GM12892 (cell line): Measurements from ENCODE around the gene NCAM1.

Experiments
- DNase-seq: peaks from one replicate; pipeline ENCODE4 v3.0.0; 2011; ENCODE audit not compliant: insufficient read length
- FAIRE-seq: peaks from 2 replicates; lab custom pipeline; 2011; peaks lifted over from hg19 to GRCh38; lab: Jason Lieb, UNC
- POLR2A ChIP-seq: IDR thresholded peaks from 2 replicates; pipeline ENCODE4 v1.6.1; 2011; ENCODE audit warnings: low read depth, low read length, control low read depth
- POLR2AphosphoS5 ChIP-seq: IDR thresholded peaks from 2 replicates; pipeline ENCODE4 v1.6.1; 2011; ENCODE audit warnings: low read depth, low read length, control low read depth
- TAF1 ChIP-seq: IDR thresholded peaks from 2 replicates; pipeline ENCODE4 v1.6.1; 2011; ENCODE audit warnings: low read depth, mild to moderate bottlenecking, control low read depth, low read length, borderline replicate concordance

The NCAM1 gene

DNA sequence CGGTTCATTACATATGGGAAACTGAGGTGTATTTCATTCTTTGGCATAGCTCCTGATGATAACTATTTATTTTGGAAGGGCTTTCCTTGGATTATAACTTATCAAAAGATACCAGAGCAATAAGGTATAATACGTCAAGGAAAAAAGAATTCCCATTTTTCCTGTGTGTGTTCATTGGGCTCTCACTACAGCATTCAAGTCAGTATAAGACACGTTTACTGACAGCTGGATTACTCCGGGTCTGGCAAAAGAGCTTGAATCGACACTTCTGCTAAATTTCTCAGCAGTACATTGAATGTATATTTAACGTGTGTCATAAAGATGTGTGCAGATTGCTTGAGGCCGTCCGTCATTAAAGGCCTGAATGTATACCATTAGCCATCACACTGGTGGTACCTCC lies 163.4 kb downstream of the NCAM1 start:
- DNase-seq: no peak
- TF ChIP-seq POLR2AphosphoS5 (no peak), POLR2A (no peak), TAF1 (no peak)
- no peak for FAIRE-seq

DNA sequence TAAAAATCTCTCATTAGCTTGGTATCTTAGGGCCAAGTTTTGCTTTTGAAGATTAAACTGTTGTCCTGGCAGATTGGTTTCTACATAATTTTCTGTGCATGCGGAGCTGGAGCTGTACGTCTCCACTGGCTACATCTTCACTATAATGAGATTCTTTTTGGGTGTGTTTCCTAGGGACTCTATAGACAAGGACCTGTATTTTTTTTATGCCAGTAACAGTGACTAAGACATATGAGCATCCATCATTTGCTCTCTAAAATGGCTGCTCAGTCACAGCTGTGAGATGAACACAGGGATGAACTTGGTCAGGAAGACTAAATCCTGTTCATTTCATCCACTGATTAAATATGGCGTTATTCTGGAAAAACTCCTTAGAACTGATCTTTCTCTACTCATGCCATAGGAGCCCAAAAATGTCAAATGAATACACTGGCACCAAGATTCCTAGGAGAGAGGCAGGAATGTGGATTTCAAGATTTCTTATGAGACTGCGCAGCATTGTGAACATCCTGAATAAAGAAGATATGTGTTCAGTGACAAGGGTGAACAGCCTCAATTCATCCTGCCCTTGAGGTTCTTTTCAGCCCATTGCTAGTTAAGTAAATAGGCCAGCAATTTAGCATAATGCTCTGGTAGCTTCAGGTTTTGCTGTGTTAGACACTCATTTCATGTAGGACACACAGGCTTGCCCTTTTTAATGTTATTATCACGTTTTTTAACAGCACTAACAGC lies 168.2 kb downstream of the NCAM1 start:
- no peak for DNase-seq
- FAIRE-seq: no peak
- TF ChIP-seq TAF1 (no peak), POLR2A (no peak), POLR2AphosphoS5 (no peak)

DNA sequence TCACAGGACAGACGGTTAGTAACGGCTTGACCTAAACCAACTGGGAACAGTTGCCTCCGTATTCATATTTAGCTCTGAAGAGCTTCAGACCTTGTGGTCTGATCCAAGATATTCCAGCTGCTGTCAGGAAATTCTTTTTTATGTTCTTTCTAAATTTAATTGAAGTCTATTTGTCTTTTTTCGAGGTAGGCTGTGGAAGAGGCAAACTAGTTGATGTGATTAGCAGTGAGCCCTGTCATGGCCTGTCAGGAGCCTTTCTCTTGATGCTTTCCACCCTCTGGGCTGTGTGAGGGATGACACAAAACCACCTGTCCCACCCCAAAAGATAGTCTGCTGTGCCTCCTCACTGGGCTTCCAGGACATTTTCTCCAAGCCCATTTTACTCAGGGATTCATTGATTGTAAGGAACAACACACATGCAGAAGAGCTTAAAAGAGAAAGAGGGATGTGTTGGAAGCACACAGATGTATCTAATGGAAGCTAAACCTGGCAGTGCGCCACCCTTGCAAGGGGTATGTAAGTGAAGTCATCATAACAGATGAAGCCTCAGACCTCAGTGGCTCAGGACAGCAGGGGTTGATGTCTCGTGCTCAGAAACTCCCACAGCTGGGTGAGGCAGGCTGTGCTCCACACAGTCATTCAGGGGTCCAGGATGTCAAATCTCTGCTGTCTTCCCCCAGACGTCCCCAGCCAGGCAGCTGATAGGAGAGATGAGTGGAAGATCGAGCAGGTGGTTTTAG lies 170.0 kb downstream of the NCAM1 start:
- TF ChIP-seq POLR2AphosphoS5: no peak
- FAIRE-seq: no peak
- no peak for DNase-seq

DNA sequence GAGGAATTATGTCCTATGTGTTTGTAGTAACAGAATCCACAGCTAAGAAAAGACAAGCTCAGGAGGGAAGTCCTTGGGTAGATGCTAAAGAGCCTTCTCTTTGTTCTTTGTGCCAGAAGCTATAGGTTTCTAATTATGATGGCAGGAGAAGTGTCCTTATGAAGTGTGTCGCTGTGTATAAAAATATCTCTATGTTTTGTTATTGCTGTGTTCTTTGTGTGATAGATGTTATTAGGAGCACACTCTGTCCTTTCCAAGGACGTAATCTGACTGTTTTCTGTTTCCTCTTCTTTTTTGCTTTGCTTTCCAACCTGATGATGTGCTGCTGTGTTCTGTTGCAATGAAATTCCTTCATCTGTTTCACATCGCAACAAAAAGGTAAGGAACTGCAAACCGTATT lies 171.9 kb downstream of the NCAM1 start:
- no peak for FAIRE-seq
- no peak for DNase-seq
- TF ChIP-seq POLR2AphosphoS5 (no peak), POLR2A (no peak), TAF1 (no peak)

DNA sequence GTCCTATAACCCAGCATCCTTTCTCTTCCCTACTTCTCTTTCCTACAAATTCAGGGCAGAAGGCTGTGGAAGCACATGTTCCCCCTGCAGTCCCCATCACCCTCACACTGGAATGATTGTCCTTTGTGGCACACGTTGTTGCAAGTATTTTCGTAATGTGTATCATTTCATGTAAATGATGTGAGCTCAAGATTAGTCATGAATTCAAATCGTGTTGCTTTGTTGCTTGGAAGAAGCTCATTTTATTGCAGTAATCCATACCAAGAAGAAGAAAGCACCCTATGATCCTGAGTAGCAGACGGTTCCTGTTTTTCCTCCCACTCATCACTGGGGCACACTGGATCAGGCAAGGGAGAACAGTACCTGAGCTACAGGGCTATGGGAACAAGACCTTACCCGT lies 173.4 kb downstream of the NCAM1 start:
- TF ChIP-seq POLR2AphosphoS5: no peak
- no peak for TF ChIP-seq POLR2A
- no peak for TF ChIP-seq TAF1
- DNase-seq: no peak
- no peak for FAIRE-seq

DNA sequence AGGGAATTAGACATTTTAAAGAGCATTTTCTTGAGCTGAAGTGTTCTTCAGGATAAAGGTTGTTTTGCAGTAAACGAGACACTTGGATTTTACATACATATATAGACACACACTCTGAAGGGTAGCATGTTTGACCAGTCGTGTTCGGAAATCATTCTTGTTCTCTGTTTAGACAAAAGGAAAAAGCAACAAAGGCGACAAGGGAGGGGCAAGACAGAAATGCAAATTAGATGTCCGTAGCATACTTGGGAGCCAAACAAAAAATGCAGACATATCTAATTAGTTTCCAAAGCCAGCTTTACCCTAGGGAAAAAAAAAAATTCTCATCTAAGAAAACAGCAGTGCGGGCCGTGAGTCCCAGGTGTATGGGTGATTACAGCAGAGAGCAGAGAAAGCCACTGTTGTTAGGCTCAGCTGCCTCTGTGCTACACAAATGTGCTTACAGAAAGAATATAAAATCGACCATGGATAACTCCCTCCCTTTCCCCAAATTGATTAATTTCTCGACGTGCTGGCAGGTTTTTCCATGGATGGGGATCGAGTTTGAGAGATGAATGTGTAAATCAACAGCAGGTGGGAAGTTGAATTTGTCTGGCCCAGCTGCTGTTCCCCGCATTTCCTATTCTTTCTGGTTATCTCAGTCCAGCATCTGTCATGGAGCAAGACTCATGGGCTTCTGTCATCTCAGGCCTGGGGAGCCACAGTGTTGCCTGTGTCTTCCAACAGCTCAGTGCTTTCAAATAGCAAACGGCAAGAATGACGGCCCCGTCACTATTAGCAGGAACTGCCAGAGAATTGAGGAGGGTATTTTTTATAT lies 176.7 kb downstream of the NCAM1 start:
- no peak for DNase-seq
- TF ChIP-seq POLR2A: no peak
- TF ChIP-seq TAF1: no peak
- no peak for TF ChIP-seq POLR2AphosphoS5
- FAIRE-seq: no peak

DNA sequence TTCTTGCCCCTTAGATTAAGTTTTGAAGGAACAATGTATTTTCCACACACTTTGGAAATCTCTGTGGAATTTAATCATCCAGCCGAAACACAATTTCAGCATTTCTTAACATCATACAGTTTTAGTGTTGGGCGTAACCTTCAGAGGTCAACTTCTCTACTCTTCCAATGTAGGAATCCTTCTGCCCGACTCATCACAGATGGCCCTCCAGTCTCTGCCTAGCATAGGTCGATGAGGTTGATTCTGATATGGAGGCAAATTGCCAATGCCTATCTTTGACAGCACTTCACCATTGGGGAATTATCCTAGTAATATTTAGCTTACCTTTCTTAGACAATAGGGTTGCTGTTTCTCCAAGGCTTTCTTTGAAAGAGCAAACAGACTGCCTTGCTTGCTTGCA lies 177.5 kb downstream of the NCAM1 start:
- FAIRE-seq: no peak
- TF ChIP-seq POLR2AphosphoS5: no peak
- no peak for TF ChIP-seq TAF1
- TF ChIP-seq POLR2A: no peak
- no peak for DNase-seq

DNA sequence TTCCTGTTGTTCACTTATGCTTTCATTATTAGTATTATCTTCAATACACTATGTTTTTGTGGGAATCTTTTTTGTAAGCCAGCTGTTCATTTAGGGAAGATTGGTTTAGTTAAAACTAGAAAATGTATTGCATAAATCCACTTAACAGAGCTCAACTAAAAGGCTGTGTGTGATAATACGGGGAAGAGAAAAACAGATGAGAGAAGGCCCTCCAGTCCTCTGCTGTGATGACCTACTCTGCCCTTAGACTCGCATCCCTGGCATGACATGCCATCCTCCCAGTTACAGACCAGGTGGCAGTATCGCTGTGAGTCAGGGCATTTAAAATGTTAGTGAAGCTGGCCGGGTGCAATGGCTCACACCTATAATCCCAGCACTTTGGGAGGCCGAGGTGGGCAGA lies 179.8 kb downstream of the NCAM1 start:
- TF ChIP-seq POLR2A (no peak), TAF1 (no peak)
- DNase-seq (no peak), FAIRE-seq (no peak)

DNA sequence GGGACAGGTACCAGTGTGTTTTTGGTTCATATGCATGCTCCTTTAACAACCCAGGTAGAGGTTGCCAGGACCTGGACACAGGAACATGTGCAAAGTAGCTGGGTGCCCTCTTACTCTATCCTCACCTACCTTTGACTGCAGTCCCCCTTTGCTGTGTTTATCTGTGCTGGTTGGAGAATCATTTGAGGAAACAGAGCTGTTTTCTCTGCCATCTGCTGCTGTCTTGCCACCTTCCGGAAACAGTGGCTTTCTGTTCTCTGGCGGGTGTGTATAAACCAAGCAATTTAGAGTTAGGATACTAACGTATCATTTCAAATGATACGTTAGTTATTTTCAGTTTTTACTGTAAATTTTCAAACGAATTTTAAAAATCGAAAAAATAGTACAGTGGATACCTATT lies 181.3 kb downstream of the NCAM1 start:
- TF ChIP-seq POLR2AphosphoS5 (no peak), POLR2A (no peak), TAF1 (no peak)
- no peak for FAIRE-seq
- no peak for DNase-seq

DNA sequence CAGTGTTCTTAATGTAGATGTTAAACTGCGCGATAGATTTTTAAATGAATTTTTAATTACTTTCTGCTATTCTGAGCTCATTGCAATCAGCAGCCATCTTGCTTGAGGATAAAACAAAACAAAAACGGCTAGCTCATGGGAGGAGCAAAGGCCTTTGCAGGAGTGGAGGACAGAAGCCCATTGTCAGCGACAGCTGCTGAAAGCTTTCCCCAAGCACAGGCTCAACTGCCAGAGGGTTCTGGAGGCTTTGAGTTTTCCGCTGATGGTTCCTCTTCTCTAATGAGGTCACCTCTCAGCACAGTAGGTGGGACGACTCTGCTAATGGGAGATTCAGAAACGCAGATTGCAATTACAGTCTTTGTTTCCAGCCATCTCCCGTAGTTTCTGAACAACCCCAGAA lies 186.0 kb downstream of the NCAM1 start:
- no peak for DNase-seq
- FAIRE-seq: no peak
- TF ChIP-seq TAF1 (no peak), POLR2AphosphoS5 (no peak), POLR2A (no peak)

DNA sequence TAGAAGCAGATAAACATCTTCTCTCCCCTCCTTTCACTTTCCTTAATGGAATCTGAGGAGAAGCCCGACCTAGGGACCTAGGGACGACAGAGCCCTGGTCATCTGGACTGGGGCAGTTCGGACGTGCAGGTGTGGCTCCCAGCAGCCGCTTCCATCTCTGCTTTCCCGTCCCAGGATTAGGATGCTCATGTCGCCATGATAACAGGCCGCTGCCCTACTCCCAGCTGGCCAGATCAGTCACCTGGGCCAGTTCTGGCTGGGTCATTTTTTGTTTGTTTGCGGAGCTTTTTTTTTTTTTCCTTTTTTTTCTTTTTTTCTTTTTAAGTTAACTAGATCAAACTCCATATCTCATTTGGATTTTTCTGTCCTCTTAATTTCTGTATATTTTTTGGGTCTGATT lies 186.9 kb downstream of the NCAM1 start:
- DNase-seq: no peak
- no peak for FAIRE-seq
- TF ChIP-seq POLR2AphosphoS5 (no peak), TAF1 (no peak), POLR2A (no peak)
